WTC11 (cell line): Measurements from ENCODE around the gene MAP3K7.

ENCODE experiments used
- ATF3 ChIP-seq: sonication (generic); formaldehyde crosslinking; conservative IDR thresholded peaks from 2 replicates; pipeline ENCODE4 v1.8.1; 2022; ENCODE audit warnings: mild to moderate bottlenecking, missing genetic modification reagents
- CBFB ChIP-seq: sonication (generic); formaldehyde crosslinking; IDR thresholded peaks from 2 replicates; pipeline ENCODE4 v1.8.1; 2022; ENCODE audit warnings: mild to moderate bottlenecking, low read depth, missing genetic modification reagents
- ESRRA ChIP-seq: sonication (generic); formaldehyde crosslinking; IDR thresholded peaks from 2 replicates; pipeline ENCODE4 v1.8.1; 2022; ENCODE audit warnings: mild to moderate bottlenecking, missing genetic modification reagents, borderline replicate concordance
- SMAD3 ChIP-seq: sonication (generic); formaldehyde crosslinking; IDR thresholded peaks from 2 replicates; pipeline ENCODE4 v1.8.0; 2022; ENCODE audit warnings: missing genetic modification reagents, mild to moderate bottlenecking, borderline replicate concordance
- TCF7 ChIP-seq: sonication (generic); formaldehyde crosslinking; IDR thresholded peaks from 2 replicates; pipeline ENCODE4 v1.8.0; 2022; ENCODE audit warnings: mild to moderate bottlenecking, low read depth, missing genetic modification reagents, moderate library complexity
- ZNF121 ChIP-seq: sonication (generic); formaldehyde crosslinking; IDR thresholded peaks from 2 replicates; pipeline ENCODE4 v1.8.0; 2023; ENCODE audit warnings: missing genetic modification reagents
- ZNF671 ChIP-seq: fragments of 250-450 bp; sonication (Bioruptor Pico); IDR thresholded peaks from 2 replicates; pipeline ENCODE4 v1.8.0; 2021; ENCODE audit warnings: mild to moderate bottlenecking
- TF ChIP-seq, protein P1 (sequence below): fragments of 200-600 bp; IDR thresholded peaks from 2 replicates; pipeline ENCODE4 v1.8.0; 2022; ENCODE audit warnings: antibody characterized with exemption
- TF ChIP-seq, protein P2 (sequence below): sonication (generic); formaldehyde crosslinking; IDR thresholded peaks from 2 replicates; pipeline ENCODE4 v1.8.0; 2022; ENCODE audit warnings: mild to moderate bottlenecking, missing genetic modification reagents

DNA sequence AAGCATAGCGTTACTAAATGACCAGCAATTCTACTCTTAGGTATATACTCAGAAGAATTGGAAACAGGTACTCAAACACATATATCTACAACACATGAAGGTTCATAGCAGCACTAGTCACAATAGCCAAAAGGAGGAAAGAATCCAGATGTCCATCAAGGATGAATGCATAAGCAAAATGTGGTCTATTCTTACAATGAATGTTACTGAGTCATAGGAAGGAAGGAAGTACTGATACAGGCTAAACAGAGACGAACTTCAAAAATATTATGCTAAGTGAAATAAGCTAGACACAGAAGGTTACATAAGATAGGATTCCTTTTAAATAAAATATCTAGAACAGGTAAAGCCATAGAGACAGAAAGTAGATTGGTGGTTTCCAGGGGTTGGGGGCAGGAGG is 93.5 kb downstream of the MAP3K7 start:
- no peak for TF ChIP-seq SMAD3
- no peak for TF ChIP-seq ZNF121
- TF ChIP-seq, protein P1, sequence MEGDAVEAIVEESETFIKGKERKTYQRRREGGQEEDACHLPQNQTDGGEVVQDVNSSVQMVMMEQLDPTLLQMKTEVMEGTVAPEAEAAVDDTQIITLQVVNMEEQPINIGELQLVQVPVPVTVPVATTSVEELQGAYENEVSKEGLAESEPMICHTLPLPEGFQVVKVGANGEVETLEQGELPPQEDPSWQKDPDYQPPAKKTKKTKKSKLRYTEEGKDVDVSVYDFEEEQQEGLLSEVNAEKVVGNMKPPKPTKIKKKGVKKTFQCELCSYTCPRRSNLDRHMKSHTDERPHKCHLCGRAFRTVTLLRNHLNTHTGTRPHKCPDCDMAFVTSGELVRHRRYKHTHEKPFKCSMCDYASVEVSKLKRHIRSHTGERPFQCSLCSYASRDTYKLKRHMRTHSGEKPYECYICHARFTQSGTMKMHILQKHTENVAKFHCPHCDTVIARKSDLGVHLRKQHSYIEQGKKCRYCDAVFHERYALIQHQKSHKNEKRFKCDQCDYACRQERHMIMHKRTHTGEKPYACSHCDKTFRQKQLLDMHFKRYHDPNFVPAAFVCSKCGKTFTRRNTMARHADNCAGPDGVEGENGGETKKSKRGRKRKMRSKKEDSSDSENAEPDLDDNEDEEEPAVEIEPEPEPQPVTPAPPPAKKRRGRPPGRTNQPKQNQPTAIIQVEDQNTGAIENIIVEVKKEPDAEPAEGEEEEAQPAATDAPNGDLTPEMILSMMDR: no peak
- no peak for TF ChIP-seq CBFB (CRISPR knock-in tag)
- no peak for TF ChIP-seq TCF7 (CRISPR knock-in tag)
- TF ChIP-seq, protein P2, sequence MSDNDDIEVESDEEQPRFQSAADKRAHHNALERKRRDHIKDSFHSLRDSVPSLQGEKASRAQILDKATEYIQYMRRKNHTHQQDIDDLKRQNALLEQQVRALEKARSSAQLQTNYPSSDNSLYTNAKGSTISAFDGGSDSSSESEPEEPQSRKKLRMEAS: no peak
- TF ChIP-seq ZNF671: no peak
- TF ChIP-seq ESRRA (CRISPR knock-in tag): no peak
- no peak for TF ChIP-seq ATF3 (CRISPR knock-in tag)
